Measurements from ENCODE around the gene CSNK1G3. TPM values are rescaled to one million over a fixed set of nuclear protein-coding genes. Genes with fewer than 3 reads are reported as not detected.
A peak's percentile ranks its signal among the peaks of the same experiment; 100 is the strongest.

CSNK1G3 gene
- total and polyA plus RNA-seq, 3 experiments from 2014 or later: 25.5 to 51.9 (median 48.3) TPM

DNA sequence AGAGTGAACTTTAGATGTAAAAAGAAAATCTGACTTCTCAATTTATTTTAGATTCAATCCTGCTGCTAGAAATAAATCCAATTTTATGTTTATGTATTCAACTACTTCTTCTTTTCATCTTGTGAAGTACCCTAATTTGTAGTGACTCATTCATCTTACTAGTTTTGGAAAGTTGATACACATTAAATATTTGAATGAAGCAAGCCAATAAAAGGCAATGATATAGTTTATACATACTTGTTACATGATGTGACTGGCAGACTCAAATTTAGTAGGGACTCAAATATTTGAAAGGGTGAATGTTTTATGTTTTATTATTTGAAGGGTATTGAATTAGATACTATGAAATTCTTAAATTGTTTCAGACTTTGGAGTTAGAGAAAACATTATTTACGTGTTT is 34.7 kb downstream of the CSNK1G3 start:
- POLR2A ChIA-PET: no interaction called here
- Mint-ChIP-seq H3K27ac (peak overlapping the region in 4 of 8 donors; percentile 9 to 75 (median 32)), H3K36me3 (peaks cover 0 to 19% (median 6%) of the 10 kb centered on the region in 3 donors), H3K4me1 (peaks cover 56 to 79% (median 77%) of the 10 kb centered on the region in 3 donors), H3K27me3 (no peaks in the 10 kb centered on the region), H3K4me3 (no peak overlapping the region), H3K9me3 (no peaks in the 10 kb centered on the region)
- Histone ChIP-seq H3K27me3 (ENCODE audit: insufficient read depth, low read length, poor library complexity, severe bottlenecking) (no peaks in the 10 kb centered on the region), H3K36me3 (ENCODE audit: insufficient read depth, low read length) (no peaks in the 10 kb centered on the region), H3K4me1 (ENCODE audit: insufficient read depth, low read length) (peaks cover 25% of the 10 kb centered on the region), H3K9me3 (ENCODE audit: low read length) (no peaks in the 10 kb centered on the region), H3K27ac (ENCODE audit: low read depth, low read length) (no peak overlapping the region), H3K4me3 (ENCODE audit: low read length) (no peak overlapping the region)
- CTCF ChIA-PET: interaction anchor here (0.7 to 3.8 kb wide), 2 partner anchors 123 to 125 kb away, joined by 3 to 26 read pairs; partner anchors contain the start of gene CEP120
- DNase-seq: no peak

DNA sequence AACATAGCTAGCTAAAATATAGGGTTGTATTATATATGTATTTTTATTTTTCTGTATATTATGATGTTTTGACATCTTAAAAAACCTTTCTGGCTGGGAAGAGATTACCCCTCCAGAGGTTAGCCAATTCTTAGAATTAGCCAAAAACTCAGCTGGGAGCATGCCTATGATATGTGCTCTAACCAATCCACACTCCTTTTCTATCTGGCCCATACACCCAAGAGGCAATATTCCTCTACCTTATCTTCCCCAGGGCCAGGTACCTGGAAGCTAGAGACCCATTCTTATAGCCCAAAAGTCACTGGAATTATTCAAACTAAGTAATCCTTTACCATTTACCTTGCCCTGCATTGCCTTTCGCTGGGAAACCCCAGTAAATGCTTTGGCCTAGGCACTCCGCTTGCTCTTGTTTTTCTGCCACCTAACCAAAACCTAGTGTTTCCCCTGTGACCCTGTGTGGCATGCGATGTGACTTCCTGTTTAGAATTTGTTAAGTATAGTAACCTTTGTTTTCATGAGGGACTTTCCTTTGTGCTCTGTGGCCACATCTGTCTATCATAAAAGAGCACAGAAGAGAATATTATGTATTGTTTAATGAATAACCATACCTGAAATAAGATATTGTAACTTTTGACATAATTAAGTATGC is 37.4 kb downstream of the CSNK1G3 start:
- peak; percentile 39 to 84 (median 59) for DNase-seq
- Histone ChIP-seq H3K9me3 (ENCODE audit: low read length) (no peaks in the 10 kb centered on the region), H3K27me3 (ENCODE audit: insufficient read depth, low read length, poor library complexity, severe bottlenecking) (no peaks in the 10 kb centered on the region), H3K36me3 (ENCODE audit: insufficient read depth, low read length) (no peaks in the 10 kb centered on the region), H3K4me3 (ENCODE audit: low read length) (peak overlapping the region; percentile 21), H3K4me1 (ENCODE audit: insufficient read depth, low read length) (peaks cover 18% of the 10 kb centered on the region), H3K27ac (ENCODE audit: low read depth, low read length) (peak overlapping the region; percentile 38)
- H3K27ac Mint-ChIP-seq: peak overlapping the region; percentile 60 to 99 (median 96)
- H3K9me3 Mint-ChIP-seq: no peaks in the 10 kb centered on the region
- CTCF ChIA-PET: interaction anchor here (0.8 to 3.8 kb wide), 6 partner anchors 9 to 126 kb away, joined by 3 to 26 read pairs (median 3); partner anchors contain the start of gene CEP120
- H3K4me3 Mint-ChIP-seq: peak overlapping the region in 6 of 7 donors; percentile 36 to 81 (median 56)
- H3K36me3 Mint-ChIP-seq: peaks cover 0 to 23% (median 6%) of the 10 kb centered on the region in 3 donors
- peaks cover 34 to 67% (median 56%) of the 10 kb centered on the region in 3 donors for H3K4me1 Mint-ChIP-seq
- H3K27me3 Mint-ChIP-seq: no peaks in the 10 kb centered on the region
- POLR2A ChIA-PET: interaction anchor here (0.9 to 4.1 kb wide), 4 partner anchors 19 to 126 kb away, joined by 3 to 27 read pairs (median 4); partner anchors contain the start of gene CEP120

DNA sequence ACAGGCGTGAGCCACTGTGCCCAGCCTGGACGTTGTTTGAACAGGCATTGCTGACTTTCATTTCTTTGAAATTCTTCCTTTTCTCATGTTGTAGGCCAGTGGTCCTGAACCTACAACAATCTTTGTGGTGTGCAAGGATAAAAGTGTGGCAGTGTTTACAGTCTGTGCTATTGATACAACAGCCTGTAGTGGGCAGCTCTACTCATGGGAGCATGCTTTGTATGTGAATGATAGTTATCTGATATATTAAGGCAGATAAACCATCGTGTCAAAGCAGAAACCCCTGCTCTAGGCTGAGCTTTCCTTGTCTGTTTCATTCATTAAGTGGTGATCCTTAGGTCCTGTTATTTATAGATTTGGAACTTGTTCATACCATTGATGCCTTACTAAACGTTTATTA is 42.6 kb downstream of the CSNK1G3 start:
- H3K9me3 Mint-ChIP-seq: no peaks in the 10 kb centered on the region
- no peaks in the 10 kb centered on the region for H3K9me3 ChIP-seq (ENCODE audit: low read length)
- DNase-seq: no peak
- H3K27ac ChIP-seq (ENCODE audit: low read depth, low read length): no peak overlapping the region
- ChIA-PET CTCF (no interaction called here), POLR2A (no interaction called here)
- H3K4me1 ChIP-seq (ENCODE audit: insufficient read depth, low read length): peaks cover 7% of the 10 kb centered on the region
- H3K4me1 Mint-ChIP-seq: peaks cover 20 to 48% (median 41%) of the 10 kb centered on the region in 3 donors
- H3K36me3 Mint-ChIP-seq: peaks cover 9 to 40% (median 12%) of the 10 kb centered on the region in 3 donors
- no peak overlapping the region for H3K4me3 ChIP-seq (ENCODE audit: low read length)
- no peaks in the 10 kb centered on the region for H3K36me3 ChIP-seq (ENCODE audit: insufficient read depth, low read length)
- H3K27me3 Mint-ChIP-seq: no peaks in the 10 kb centered on the region
- no peak overlapping the region for H3K27ac Mint-ChIP-seq
- no peaks in the 10 kb centered on the region for H3K27me3 ChIP-seq (ENCODE audit: insufficient read depth, low read length, poor library complexity, severe bottlenecking)
- no peak overlapping the region for H3K4me3 Mint-ChIP-seq

DNA sequence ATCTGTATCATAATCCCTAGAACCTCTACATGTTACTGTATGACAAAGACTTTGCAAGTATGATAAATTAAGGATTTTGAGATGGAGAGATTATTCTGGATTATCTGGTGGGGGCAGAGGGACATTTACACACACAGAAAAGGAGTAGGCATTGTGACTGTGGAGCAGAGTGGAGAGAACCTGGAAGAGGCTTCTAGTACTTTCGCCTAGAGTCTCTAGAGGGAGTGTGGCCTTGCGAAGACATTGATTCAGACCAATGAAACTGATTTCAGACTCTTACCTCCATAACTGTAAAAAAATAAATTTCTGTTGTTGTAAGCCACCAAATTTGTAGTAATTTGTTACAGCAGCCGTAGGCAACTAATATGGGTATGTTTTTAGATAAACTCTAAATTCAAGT is 45.9 kb downstream of the CSNK1G3 start:
- no peaks in the 10 kb centered on the region for H3K9me3 Mint-ChIP-seq
- POLR2A ChIA-PET: no interaction called here
- H3K27me3 Mint-ChIP-seq: no peaks in the 10 kb centered on the region
- H3K4me3 Mint-ChIP-seq: no peak overlapping the region
- no peaks in the 10 kb centered on the region for H3K27me3 ChIP-seq (ENCODE audit: insufficient read depth, low read length, poor library complexity, severe bottlenecking)
- H3K4me1 Mint-ChIP-seq: peaks cover 17 to 51% (median 44%) of the 10 kb centered on the region in 3 donors
- CTCF ChIA-PET: interaction anchor here (1.4 kb wide), 1 partner anchor 8 kb away, joined by 3 read pairs; no protein-coding TSS in a partner anchor
- DNase-seq: no peak
- H3K27ac Mint-ChIP-seq: peak overlapping the region in 1 of 8 donors; percentile 29
- H3K36me3 Mint-ChIP-seq: peaks cover 14 to 45% (median 15%) of the 10 kb centered on the region in 3 donors
- no peak overlapping the region for H3K4me3 ChIP-seq (ENCODE audit: low read length)
- no peaks in the 10 kb centered on the region for H3K4me1 ChIP-seq (ENCODE audit: insufficient read depth, low read length)
- no peaks in the 10 kb centered on the region for H3K36me3 ChIP-seq (ENCODE audit: insufficient read depth, low read length)
- no peaks in the 10 kb centered on the region for H3K9me3 ChIP-seq (ENCODE audit: low read length)
- H3K27ac ChIP-seq (ENCODE audit: low read depth, low read length): no peak overlapping the region

DNA sequence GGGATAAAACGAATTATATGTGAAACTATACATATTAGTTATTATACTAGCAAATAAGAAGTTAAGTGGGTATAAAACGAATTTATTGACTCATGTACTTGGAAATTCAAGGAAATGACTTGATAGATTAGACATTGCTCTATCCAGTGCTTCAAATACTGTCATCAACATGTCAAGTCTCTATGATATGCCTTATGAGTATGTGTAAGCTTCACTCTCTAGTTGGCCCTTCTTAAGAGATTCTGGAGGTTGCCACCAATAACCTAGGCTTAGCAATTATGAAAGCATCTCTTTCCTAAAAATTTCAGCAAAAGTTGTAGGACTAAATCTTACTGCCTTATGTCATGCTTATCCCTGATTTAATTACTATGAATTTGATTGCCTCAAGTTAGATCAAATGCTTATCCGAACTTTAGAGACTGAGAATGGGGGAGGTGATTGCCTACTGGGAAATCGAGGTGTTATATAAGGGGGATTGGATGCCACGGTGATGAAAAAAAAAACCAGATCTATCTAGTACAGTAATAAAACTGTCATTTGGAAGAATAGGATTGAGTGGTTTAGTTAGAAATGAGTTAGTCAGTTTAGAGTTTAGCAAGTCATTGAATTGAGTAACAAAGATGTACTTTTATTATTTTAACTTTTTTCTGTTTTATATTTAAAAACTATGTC is 46.9 kb downstream of the CSNK1G3 start:
- ChIA-PET POLR2A (no interaction called here), CTCF (interaction anchor here (1.4 kb wide), 1 partner anchor 9 kb away, joined by 3 read pairs; no protein-coding TSS in a partner anchor)
- H3K36me3 Mint-ChIP-seq: peaks cover 14 to 44% (median 15%) of the 10 kb centered on the region in 3 donors
- no peaks in the 10 kb centered on the region for H3K4me1 ChIP-seq (ENCODE audit: insufficient read depth, low read length)
- no peak overlapping the region for H3K4me3 ChIP-seq (ENCODE audit: low read length)
- no peaks in the 10 kb centered on the region for H3K27me3 Mint-ChIP-seq
- no peaks in the 10 kb centered on the region for H3K9me3 ChIP-seq (ENCODE audit: low read length)
- H3K36me3 ChIP-seq (ENCODE audit: insufficient read depth, low read length): no peaks in the 10 kb centered on the region
- no peak overlapping the region for H3K27ac Mint-ChIP-seq
- DNase-seq: no peak
- H3K9me3 Mint-ChIP-seq: no peaks in the 10 kb centered on the region
- peaks cover 22 to 53% (median 51%) of the 10 kb centered on the region in 3 donors for H3K4me1 Mint-ChIP-seq
- no peak overlapping the region for H3K4me3 Mint-ChIP-seq
- no peak overlapping the region for H3K27ac ChIP-seq (ENCODE audit: low read depth, low read length)
- H3K27me3 ChIP-seq (ENCODE audit: insufficient read depth, low read length, poor library complexity, severe bottlenecking): no peaks in the 10 kb centered on the region

DNA sequence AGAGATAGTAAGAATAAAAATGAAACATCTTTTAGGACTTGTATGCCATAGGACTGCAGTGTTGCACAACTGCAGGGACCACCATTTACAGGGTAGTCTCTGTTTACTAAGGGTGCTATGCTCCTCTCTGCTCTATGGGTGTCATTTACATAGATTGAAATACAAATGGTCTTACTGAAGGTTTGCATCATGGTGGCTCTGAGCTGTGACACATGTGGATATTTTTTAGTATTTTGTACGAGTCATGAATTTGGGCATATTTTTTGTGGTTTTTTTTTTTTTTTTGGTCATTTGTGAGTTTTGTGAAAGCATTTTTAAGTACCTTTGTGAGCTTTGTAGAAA is 47.4 kb downstream of the CSNK1G3 start:
- no peak overlapping the region for H3K4me3 ChIP-seq (ENCODE audit: low read length)
- Mint-ChIP-seq H3K4me3 (no peak overlapping the region), H3K36me3 (peaks cover 14 to 40% (median 15%) of the 10 kb centered on the region in 3 donors), H3K27me3 (no peaks in the 10 kb centered on the region), H3K9me3 (no peaks in the 10 kb centered on the region), H3K27ac (no peak overlapping the region), H3K4me1 (peaks cover 24 to 53% (median 51%) of the 10 kb centered on the region in 3 donors)
- no peaks in the 10 kb centered on the region for H3K36me3 ChIP-seq (ENCODE audit: insufficient read depth, low read length)
- H3K4me1 ChIP-seq (ENCODE audit: insufficient read depth, low read length): no peaks in the 10 kb centered on the region
- POLR2A ChIA-PET: no interaction called here
- H3K27me3 ChIP-seq (ENCODE audit: insufficient read depth, low read length, poor library complexity, severe bottlenecking): no peaks in the 10 kb centered on the region
- H3K9me3 ChIP-seq (ENCODE audit: low read length): no peaks in the 10 kb centered on the region
- no peak for DNase-seq
- no peak overlapping the region for H3K27ac ChIP-seq (ENCODE audit: low read depth, low read length)
- CTCF ChIA-PET: interaction anchor here (1.4 kb wide), 1 partner anchor 9 kb away, joined by 3 read pairs; no protein-coding TSS in a partner anchor

DNA sequence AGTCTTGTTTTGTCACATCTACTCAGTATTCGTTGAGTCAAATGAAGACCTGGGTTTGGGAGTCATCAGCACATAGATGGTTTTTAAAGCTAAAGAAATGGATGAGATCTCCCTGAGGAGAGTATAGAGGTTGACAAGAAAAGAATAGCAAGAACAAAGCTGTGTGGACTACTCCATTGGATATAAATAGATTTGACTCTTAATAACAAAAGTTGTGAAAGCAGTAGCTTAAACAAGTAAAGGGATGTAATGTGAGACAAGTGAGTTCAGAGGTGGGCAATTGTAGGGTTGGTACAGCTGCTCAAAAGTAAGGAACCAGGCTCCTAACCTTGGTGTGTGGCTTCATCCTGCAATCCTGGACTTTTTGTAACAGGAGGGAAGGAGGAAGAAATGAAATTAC is 49.3 kb downstream of the CSNK1G3 start:
- ChIA-PET POLR2A (no interaction called here), CTCF (interaction anchor here (0.9 to 1.1 kb wide), 3 partner anchors 13 to 138 kb away, joined by 3 read pairs; partner anchors contain the start of gene CEP120)
- no peaks in the 10 kb centered on the region for H3K36me3 ChIP-seq (ENCODE audit: insufficient read depth, low read length)
- H3K4me1 ChIP-seq (ENCODE audit: insufficient read depth, low read length): no peaks in the 10 kb centered on the region
- H3K27me3 ChIP-seq (ENCODE audit: insufficient read depth, low read length, poor library complexity, severe bottlenecking): no peaks in the 10 kb centered on the region
- H3K4me3 ChIP-seq (ENCODE audit: low read length): no peak overlapping the region
- H3K9me3 Mint-ChIP-seq: peaks cover 0 to 2% (median 0%) of the 10 kb centered on the region in 5 donors
- H3K27ac ChIP-seq (ENCODE audit: low read depth, low read length): no peak overlapping the region
- H3K27ac Mint-ChIP-seq: peak overlapping the region in 1 of 8 donors; percentile 3
- peaks cover 21 to 41% (median 22%) of the 10 kb centered on the region in 3 donors for H3K36me3 Mint-ChIP-seq
- no peak for DNase-seq
- H3K27me3 Mint-ChIP-seq: no peaks in the 10 kb centered on the region
- H3K4me1 Mint-ChIP-seq: peaks cover 28 to 54% (median 51%) of the 10 kb centered on the region in 3 donors
- no peak overlapping the region for H3K4me3 Mint-ChIP-seq
- H3K9me3 ChIP-seq (ENCODE audit: low read length): no peaks in the 10 kb centered on the region

DNA sequence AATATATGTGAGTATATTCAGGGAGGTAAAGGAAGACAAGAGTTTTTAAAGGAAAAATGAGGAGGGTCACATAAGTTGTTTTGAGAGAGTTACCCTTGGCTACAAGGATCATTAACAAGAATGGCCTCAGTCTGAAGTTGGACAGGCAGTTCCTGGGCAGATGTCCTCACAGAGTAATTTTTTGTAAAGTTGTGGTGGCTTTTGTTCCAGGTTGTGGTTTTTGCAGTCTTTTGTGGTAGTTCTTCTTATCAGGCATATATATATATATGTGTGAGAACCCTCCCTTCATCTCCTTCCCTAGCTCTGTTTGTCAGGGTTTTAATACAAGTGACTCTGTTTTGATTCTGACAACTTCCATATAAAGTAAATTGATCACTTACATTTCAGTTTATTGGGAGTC is 60.0 kb downstream of the CSNK1G3 start:
- H3K27ac Mint-ChIP-seq: peak overlapping the region in 5 of 8 donors; percentile 25 to 65 (median 35)
- H3K36me3 Mint-ChIP-seq: peaks cover 2 to 26% (median 9%) of the 10 kb centered on the region in 3 donors
- H3K4me3 ChIP-seq (ENCODE audit: low read length): no peak overlapping the region
- no peaks in the 10 kb centered on the region for H3K36me3 ChIP-seq (ENCODE audit: insufficient read depth, low read length)
- no peak overlapping the region for H3K27ac ChIP-seq (ENCODE audit: low read depth, low read length)
- ChIA-PET POLR2A (no interaction called here), CTCF (no interaction called here)
- no peaks in the 10 kb centered on the region for H3K9me3 Mint-ChIP-seq
- peaks cover 29 to 49% (median 37%) of the 10 kb centered on the region in 3 donors for H3K4me1 Mint-ChIP-seq
- H3K4me1 ChIP-seq (ENCODE audit: insufficient read depth, low read length): peaks cover 5% of the 10 kb centered on the region
- H3K9me3 ChIP-seq (ENCODE audit: low read length): no peaks in the 10 kb centered on the region
- H3K4me3 Mint-ChIP-seq: peak overlapping the region in 4 of 7 donors; percentile 2 to 49 (median 9)
- no peaks in the 10 kb centered on the region for H3K27me3 Mint-ChIP-seq
- no peak for DNase-seq
- H3K27me3 ChIP-seq (ENCODE audit: insufficient read depth, low read length, poor library complexity, severe bottlenecking): no peaks in the 10 kb centered on the region

Measured in CD8-positive, alpha-beta memory T cell (primary cell).